H1 (cell line): ENCODE data around the gene TRAPPC11. TPM values are rescaled to one million over a fixed set of nuclear protein-coding genes. Genes with fewer than 3 reads are reported as not detected.

Experiments
- HDAC6 ChIP-seq: IDR thresholded peaks from one replicate; pipeline ENCODE4 v1.7.1; 2012; ENCODE audit warnings: low read depth, mild to moderate bottlenecking, inconsistent platforms, low read length, moderate library complexity
- polyA plus RNA-seq, 7 experiments: library from polyadenylated mRNA; depleted of rRNA in 3 of 7; stranded (reverse) in 5 of 7; unstranded in 2 of 7; fragments of >200 nt in 5 of 7; fragments of 200-250 nt in 2 of 7; gene quantifications; 1 replicate in 5 of 7; 2 replicates in 1 of 7; 4 replicates in 1 of 7; pipeline versions ENCODE4 v1.2.1 to v1.2.3, GENCODE V29; 2011 to 2013; ENCODE audit warnings: missing spikeins in 2 of 7, mixed read lengths in 2 of 7
- total RNA-seq: library from RNA; stranded (reverse); fragmentation: NEBNext Ultra II Directional; extraction: Animal tissue kit (Norgen Biotek cat#: 25700); gene quantifications from 2 replicates; pipeline ENCODE4 v1.2.1, GENCODE V29; 2021

Gene TRAPPC11
- total and polyA plus RNA-seq, 2 of the 8 experiments (the other 6 are each of a cell fraction or from before 2014, with no cell fraction given): 19.2 to 25.9 TPM

DNA sequence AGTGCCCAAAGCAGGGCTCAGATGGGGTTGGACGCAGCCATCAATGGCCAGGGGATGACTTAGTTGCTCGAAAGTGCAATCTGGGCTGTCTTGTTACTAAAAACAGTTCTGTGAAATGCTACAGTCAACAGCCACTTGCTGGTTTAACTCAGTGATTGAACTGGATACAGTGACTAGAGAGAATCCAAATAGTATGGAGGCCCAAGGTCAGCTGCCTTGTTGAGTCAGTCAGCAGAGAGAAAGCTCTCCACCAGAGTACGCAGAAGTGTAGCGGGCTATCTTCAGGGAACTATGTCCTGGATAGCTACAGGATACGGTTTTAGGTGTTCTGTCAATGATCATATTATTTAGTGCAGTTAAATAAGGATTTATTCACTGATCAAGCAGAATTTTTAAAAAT lies 68.4 kb downstream of the TRAPPC11 start (continued):
- TF ChIP-seq HDAC6: no peak
- TF ChIP-seq, all 59 proteins: peak for 0
